Naive B cell (primary cell): ENCODE data around the gene SLC6A11. TPM values are rescaled to one million over a fixed set of nuclear protein-coding genes. Genes with fewer than 3 reads are reported as not detected.

Experiments
- ATAC-seq, 2 donors: fragments of 150-1000 bp; cut with Tn5 transposase; 2 replicates each; pipeline ENCODE4 v1.10.0; 2021; ENCODE audit warnings: low read depth in 2 of 2, mild to moderate bottlenecking in 2 of 2, moderate library complexity in 2 of 2
- DNase-seq: peaks from one replicate; pipeline ENCODE4 v3.0.0; 2022
- H3K27ac Mint-ChIP-seq, 6 donors: one replicate each; pipeline ENCODE4 v1.8.0; 2020 to 2022; ENCODE audit warnings: mild to moderate bottlenecking in 6 of 6, mixed read lengths in 6 of 6, moderate library complexity in 5 of 6, inconsistent platforms in 2 of 6
- H3K27me3 Mint-ChIP-seq, 3 donors: one replicate each; pipeline ENCODE4 v1.8.0; 2021 to 2022; ENCODE audit warnings: mixed read lengths in 3 of 3, mild to moderate bottlenecking in 1 of 3
- H3K36me3 Mint-ChIP-seq, 2 donors: one replicate each; pipeline ENCODE4 v1.8.0; 2020 to 2022; ENCODE audit warnings: mixed read lengths in 2 of 2, inconsistent platforms in 1 of 2, mild to moderate bottlenecking in 1 of 2
- H3K4me1 Mint-ChIP-seq, 3 donors: one replicate each; pipeline ENCODE4 v1.8.0; 2020 to 2022; ENCODE audit warnings: mixed read lengths in 3 of 3, inconsistent platforms in 1 of 3, mild to moderate bottlenecking in 1 of 3, moderate library complexity in 1 of 3
- H3K4me3 Mint-ChIP-seq, 8 donors: one replicate each; pipeline ENCODE4 v1.8.0; 2020 to 2022; ENCODE audit warnings: mild to moderate bottlenecking in 8 of 8, mixed read lengths in 8 of 8, moderate library complexity in 8 of 8, inconsistent platforms in 2 of 8
- H3K9me3 Mint-ChIP-seq, 7 donors: one replicate each; pipeline ENCODE4 v1.8.0; 2020 to 2022; ENCODE audit warnings: mixed read lengths in 7 of 7, mild to moderate bottlenecking in 5 of 7, inconsistent platforms in 2 of 7, moderate library complexity in 1 of 7
- polyA plus RNA-seq, 6 donors: library from polyadenylated mRNA; unstranded; fragments of 300-500 nt; fragmentation: Illumina TruSeq; gene quantifications; one replicate each; pipeline ENCODE4 v1.2.3, GENCODE V29; 2021; ENCODE audit warnings: low read depth in 6 of 6

The SLC6A11 gene
- polyA plus RNA-seq, 6 donors from 2014 or later: not detected

GRCh38 chr3:10946526-10946925 is 130.5 kb downstream of the SLC6A11 start:
- peaks cover 26 to 52% (median 38%) of the 10 kb centered on the region in 3 donors for H3K27me3 Mint-ChIP-seq
- no peaks in the 10 kb centered on the region for H3K4me1 Mint-ChIP-seq
- peak overlapping the region in 1 of 8 donors; percentile 52 for H3K4me3 Mint-ChIP-seq
- DNase-seq (no peak), ATAC-seq (no peak)
- no peak overlapping the region for H3K27ac Mint-ChIP-seq
- H3K9me3 Mint-ChIP-seq: peaks cover 0 to 11% (median 4%) of the 10 kb centered on the region in 7 donors
- no peaks in the 10 kb centered on the region for H3K36me3 Mint-ChIP-seq

DNA sequence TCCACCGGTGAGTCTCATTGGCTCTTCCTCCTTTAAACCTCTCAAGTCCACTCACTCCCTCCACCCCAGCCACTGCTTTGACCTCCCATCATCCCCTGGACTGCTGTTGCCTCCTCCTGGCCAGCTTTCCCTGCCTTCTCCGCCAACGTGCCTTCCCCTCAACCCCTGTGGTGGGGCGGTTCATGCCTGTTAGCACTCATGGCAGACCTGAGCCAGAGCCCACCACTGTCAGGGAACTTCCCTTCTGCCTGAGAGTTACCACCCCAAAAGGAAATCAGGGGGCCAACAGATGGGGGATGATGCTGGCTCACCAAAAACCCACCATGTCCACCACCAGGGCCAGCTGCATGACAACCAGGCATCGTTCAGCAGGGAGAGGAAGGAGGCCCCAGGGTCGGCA is 132.3 kb downstream of the SLC6A11 start:
- H3K27me3 Mint-ChIP-seq: peaks cover 12 to 49% (median 31%) of the 10 kb centered on the region in 3 donors
- H3K9me3 Mint-ChIP-seq: peaks cover 0 to 2% (median 0%) of the 10 kb centered on the region in 7 donors
- DNase-seq (no peak), ATAC-seq (no peak)
- no peaks in the 10 kb centered on the region for H3K4me1 Mint-ChIP-seq
- no peak overlapping the region for H3K4me3 Mint-ChIP-seq
- no peaks in the 10 kb centered on the region for H3K36me3 Mint-ChIP-seq
- H3K27ac Mint-ChIP-seq: no peak overlapping the region

- Mint-ChIP-seq H3K4me1 (no peaks in the 10 kb centered on the region), H3K9me3 (peaks cover 0 to 2% (median 0%) of the 10 kb centered on the region in 7 donors), H3K27me3 (peaks cover 7 to 49% (median 39%) of the 10 kb centered on the region in 3 donors), H3K4me3 (no peak overlapping the region), H3K27ac (no peak overlapping the region), H3K36me3 (no peaks in the 10 kb centered on the region)
- ATAC-seq: no peak
- no peak for DNase-seq
These were observed 133.2 kb downstream of the SLC6A11 start for GRCh38 chr3:10949197-10949596.

- peaks cover 0 to 46% (median 34%) of the 10 kb centered on the region in 3 donors for H3K27me3 Mint-ChIP-seq
- H3K27ac Mint-ChIP-seq: peak overlapping the region in 2 of 6 donors; percentile 32 to 65
These were observed 134.7 kb downstream of the SLC6A11 start for GRCh38 chr3:10950476-10951294.

DNA sequence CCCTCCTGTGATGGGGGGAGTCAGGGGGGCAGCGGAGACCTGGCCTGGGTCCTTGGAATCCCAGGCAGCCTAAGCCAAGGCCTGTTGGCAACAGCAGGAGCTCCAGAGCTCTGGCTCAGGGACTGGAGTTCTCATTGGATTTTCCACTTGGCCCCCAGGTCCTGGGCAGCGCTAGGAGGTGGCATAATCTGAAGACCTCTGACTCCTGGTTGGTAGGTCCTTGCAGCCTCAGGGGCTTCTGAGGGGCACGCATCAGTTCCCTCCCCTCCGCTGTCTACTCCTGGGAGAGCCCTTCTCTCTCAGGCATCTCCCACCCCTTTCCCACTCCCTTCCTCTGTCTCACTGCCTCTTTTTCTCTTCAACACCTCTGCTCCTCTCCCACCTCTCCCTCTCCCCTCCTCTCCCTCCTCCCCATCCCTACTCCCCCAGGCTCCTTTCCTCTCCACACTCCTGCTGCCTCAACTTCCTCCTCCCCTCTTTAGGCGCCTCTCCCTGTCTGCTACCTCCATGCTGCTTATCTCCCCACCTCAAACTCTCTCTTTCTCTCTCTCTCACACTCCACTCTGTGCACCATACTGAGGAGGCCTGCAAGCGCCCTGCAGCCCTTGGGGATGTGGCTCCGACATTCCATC is 135.4 kb downstream of the SLC6A11 start:
- no peaks in the 10 kb centered on the region for H3K36me3 Mint-ChIP-seq
- no peak overlapping the region for H3K27ac Mint-ChIP-seq
- no peak for ATAC-seq
- no peak overlapping the region for H3K4me3 Mint-ChIP-seq
- no peaks in the 10 kb centered on the region for H3K4me1 Mint-ChIP-seq
- peaks cover 1 to 49% (median 34%) of the 10 kb centered on the region in 3 donors for H3K27me3 Mint-ChIP-seq
- peaks cover 0 to 2% (median 0%) of the 10 kb centered on the region in 7 donors for H3K9me3 Mint-ChIP-seq
- DNase-seq: no peak

More at GRCh38 chr3:10950476-10951294, 134.7 kb downstream of the SLC6A11 start:
- ATAC-seq (no peak), DNase-seq (no peak)
- Mint-ChIP-seq H3K9me3 (peaks cover 0 to 2% (median 0%) of the 10 kb centered on the region in 7 donors), H3K4me1 (no peaks in the 10 kb centered on the region), H3K4me3 (no peak overlapping the region), H3K36me3 (no peaks in the 10 kb centered on the region)

- ATAC-seq (no peak), DNase-seq (no peak)
- Mint-ChIP-seq H3K36me3 (no peaks in the 10 kb centered on the region), H3K27ac (no peak overlapping the region), H3K9me3 (peaks cover 0 to 2% (median 0%) of the 10 kb centered on the region in 7 donors), H3K4me3 (no peak overlapping the region), H3K4me1 (no peaks in the 10 kb centered on the region), H3K27me3 (peaks cover 6 to 45% (median 30%) of the 10 kb centered on the region in 3 donors)
These were observed 136.5 kb downstream of the SLC6A11 start for GRCh38 chr3:10952525-10952924.

GRCh38 chr3:10954740-10955139 is 138.7 kb downstream of the SLC6A11 start:
- Mint-ChIP-seq H3K4me3 (no peak overlapping the region), H3K27ac (no peak overlapping the region), H3K4me1 (no peaks in the 10 kb centered on the region), H3K9me3 (no peaks in the 10 kb centered on the region), H3K27me3 (peaks cover 6 to 40% (median 17%) of the 10 kb centered on the region in 3 donors), H3K36me3 (no peaks in the 10 kb centered on the region)
- ATAC-seq (no peak), DNase-seq (no peak)

- Mint-ChIP-seq H3K9me3 (no peaks in the 10 kb centered on the region), H3K4me3 (no peak overlapping the region), H3K27me3 (peaks cover 6 to 43% (median 21%) of the 10 kb centered on the region in 3 donors), H3K4me1 (no peaks in the 10 kb centered on the region), H3K27ac (peak overlapping the region in 2 of 6 donors; percentile 39 to 49), H3K36me3 (no peaks in the 10 kb centered on the region)
- no peak for ATAC-seq
- DNase-seq: no peak
These were observed 139.9 kb downstream of the SLC6A11 start for GRCh38 chr3:10955711-10956453.

DNA sequence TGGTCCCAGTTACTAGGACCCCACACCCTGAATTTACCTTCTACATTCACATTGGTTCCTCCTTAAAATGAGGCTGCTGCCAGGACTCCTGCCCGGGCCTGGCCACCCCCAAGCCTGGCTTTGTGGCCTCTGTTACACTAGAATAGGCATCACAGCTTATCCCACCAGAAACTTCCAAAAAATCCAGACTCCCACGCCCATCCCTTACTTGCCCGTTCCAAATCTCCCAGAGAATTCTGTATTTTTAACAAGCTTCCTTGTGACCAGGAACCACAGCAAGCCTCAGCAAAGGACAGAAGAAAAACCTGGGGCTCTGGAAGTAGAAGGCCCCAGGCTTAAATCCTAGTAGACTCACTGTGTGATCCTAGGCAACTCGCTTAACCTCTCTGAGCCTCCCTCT is 140.5 kb downstream of the SLC6A11 start:
- DNase-seq (no peak), ATAC-seq (no peak)
- H3K9me3 Mint-ChIP-seq: no peaks in the 10 kb centered on the region
- no peak overlapping the region for H3K4me3 Mint-ChIP-seq
- H3K4me1 Mint-ChIP-seq: no peaks in the 10 kb centered on the region
- H3K36me3 Mint-ChIP-seq: no peaks in the 10 kb centered on the region
- peaks cover 6 to 38% (median 18%) of the 10 kb centered on the region in 3 donors for H3K27me3 Mint-ChIP-seq
- H3K27ac Mint-ChIP-seq: no peak overlapping the region

GRCh38 chr3:10956986-10957385 is 141.0 kb downstream of the SLC6A11 start:
- ATAC-seq (no peak), DNase-seq (no peak)
- no peaks in the 10 kb centered on the region for H3K4me1 Mint-ChIP-seq
- H3K4me3 Mint-ChIP-seq: no peak overlapping the region
- H3K27me3 Mint-ChIP-seq: peaks cover 6 to 33% (median 20%) of the 10 kb centered on the region in 3 donors
- H3K27ac Mint-ChIP-seq: peak overlapping the region in 1 of 6 donors; percentile 14
- no peaks in the 10 kb centered on the region for H3K9me3 Mint-ChIP-seq
- H3K36me3 Mint-ChIP-seq: no peaks in the 10 kb centered on the region

- no peak overlapping the region for H3K4me3 Mint-ChIP-seq
- no peaks in the 10 kb centered on the region for H3K9me3 Mint-ChIP-seq
- H3K27me3 Mint-ChIP-seq: peaks cover 6 to 33% (median 25%) of the 10 kb centered on the region in 3 donors
- H3K4me1 Mint-ChIP-seq: no peaks in the 10 kb centered on the region
- H3K36me3 Mint-ChIP-seq: no peaks in the 10 kb centered on the region
- ATAC-seq (no peak), DNase-seq (no peak)
- peak overlapping the region in 2 of 6 donors; percentile 22 to 69 for H3K27ac Mint-ChIP-seq
These were observed 142.1 kb downstream of the SLC6A11 start for GRCh38 chr3:10957976-10958749.

GRCh38 chr3:10960255-10960654 is 144.2 kb downstream of the SLC6A11 start:
- peak overlapping the region in 1 of 6 donors; percentile 3 for H3K27ac Mint-ChIP-seq
- H3K4me1 Mint-ChIP-seq: no peaks in the 10 kb centered on the region
- no peaks in the 10 kb centered on the region for H3K36me3 Mint-ChIP-seq
- H3K9me3 Mint-ChIP-seq: peaks cover 0 to 4% (median 0%) of the 10 kb centered on the region in 7 donors
- peaks cover 9 to 39% (median 26%) of the 10 kb centered on the region in 3 donors for H3K27me3 Mint-ChIP-seq
- no peak for ATAC-seq
- DNase-seq: no peak
- no peak overlapping the region for H3K4me3 Mint-ChIP-seq

- H3K27me3 Mint-ChIP-seq: peaks cover 17 to 39% (median 31%) of the 10 kb centered on the region in 3 donors
- DNase-seq: no peak
- H3K36me3 Mint-ChIP-seq: no peaks in the 10 kb centered on the region
- no peak for ATAC-seq
- H3K4me1 Mint-ChIP-seq: no peaks in the 10 kb centered on the region
- H3K27ac Mint-ChIP-seq: no peak overlapping the region
- H3K9me3 Mint-ChIP-seq: peaks cover 0 to 4% (median 0%) of the 10 kb centered on the region in 7 donors
- no peak overlapping the region for H3K4me3 Mint-ChIP-seq
These were observed 145.9 kb downstream of the SLC6A11 start for GRCh38 chr3:10961921-10962320.
